Vagina (tissue), 2 donors: ENCODE results near the gene NAV2.

Experiments used
- POLR2AphosphoS5 ChIP-seq, 2 donors: sonication (generic); formaldehyde crosslinking; IDR thresholded peaks; one replicate each; pipeline ENCODE4 v1.9.0; 2017; ENCODE audit warnings: antibody characterized with exemption in 2 of 2, mild to moderate bottlenecking in 2 of 2, low read depth in 1 of 2; ENCODE audit not compliant: insufficient read depth in 1 of 2
- TF ChIP-seq, protein P1 (sequence below), 3 experiments: fragments of 450-650 bp in 2 of 3; fragments of 200-600 bp in 1 of 3; sonication (generic) in 1 of 3; IDR thresholded peaks; one replicate each; pipeline ENCODE4 v1.5.1; 2017 to 2019; ENCODE audit warnings: antibody characterized with exemption in 3 of 3, mild to moderate bottlenecking in 2 of 3, moderate library complexity in 2 of 3

GRCh38 chr11:19915808-19916207 is 203.2 kb downstream of the NAV2 start:
- TF ChIP-seq, protein P1, sequence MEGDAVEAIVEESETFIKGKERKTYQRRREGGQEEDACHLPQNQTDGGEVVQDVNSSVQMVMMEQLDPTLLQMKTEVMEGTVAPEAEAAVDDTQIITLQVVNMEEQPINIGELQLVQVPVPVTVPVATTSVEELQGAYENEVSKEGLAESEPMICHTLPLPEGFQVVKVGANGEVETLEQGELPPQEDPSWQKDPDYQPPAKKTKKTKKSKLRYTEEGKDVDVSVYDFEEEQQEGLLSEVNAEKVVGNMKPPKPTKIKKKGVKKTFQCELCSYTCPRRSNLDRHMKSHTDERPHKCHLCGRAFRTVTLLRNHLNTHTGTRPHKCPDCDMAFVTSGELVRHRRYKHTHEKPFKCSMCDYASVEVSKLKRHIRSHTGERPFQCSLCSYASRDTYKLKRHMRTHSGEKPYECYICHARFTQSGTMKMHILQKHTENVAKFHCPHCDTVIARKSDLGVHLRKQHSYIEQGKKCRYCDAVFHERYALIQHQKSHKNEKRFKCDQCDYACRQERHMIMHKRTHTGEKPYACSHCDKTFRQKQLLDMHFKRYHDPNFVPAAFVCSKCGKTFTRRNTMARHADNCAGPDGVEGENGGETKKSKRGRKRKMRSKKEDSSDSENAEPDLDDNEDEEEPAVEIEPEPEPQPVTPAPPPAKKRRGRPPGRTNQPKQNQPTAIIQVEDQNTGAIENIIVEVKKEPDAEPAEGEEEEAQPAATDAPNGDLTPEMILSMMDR (IDR thresholded peaks at IDR 0.05): no peak
- TF ChIP-seq POLR2AphosphoS5 (IDR thresholded peaks at IDR 0.05; ENCODE audit: insufficient read depth in 1 of 2, low read depth in 1 of 2): no peak
